Neural cell (in vitro differentiated cells): Measurements from ENCODE around the gene MAP3K7.

Experiments used
- CTCF ChIP-seq: fragments of 450-650 bp; IDR thresholded peaks from 2 replicates; pipeline ENCODE4 v1.5.1; 2014; ENCODE audit warnings: antibody characterized with exemption, mild to moderate bottlenecking, moderate library complexity; ENCODE audit not compliant: poor library complexity, severe bottlenecking
- EP300 ChIP-seq: fragments of 450-650 bp; conservative IDR thresholded peaks from 2 replicates; pipeline ENCODE4 v1.6.1; 2014; ENCODE audit warnings: antibody characterized with exemption, mild to moderate bottlenecking, moderate library complexity; ENCODE audit not compliant: poor library complexity, severe bottlenecking
- EZH2 ChIP-seq: fragments of 200-600, 300-800 bp; shearing (Covaris generic), sonication (generic); IDR thresholded peaks from 2 replicates; pipeline ENCODE4 v1.6.1; 2014; ENCODE audit warnings: antibody characterized with exemption, low read length, borderline replicate concordance, mild to moderate bottlenecking; ENCODE audit not compliant: insufficient read depth, poor library complexity, severe bottlenecking
- POLR2AphosphoS5 ChIP-seq: IDR thresholded peaks from 2 replicates; pipeline ENCODE4 v1.6.1; 2012
- RAD21 ChIP-seq: fragments of 450-650 bp; conservative IDR thresholded peaks from 2 replicates; pipeline ENCODE4 v1.6.1; 2014; ENCODE audit warnings: antibody characterized with exemption, mild to moderate bottlenecking, moderate library complexity
- REST ChIP-seq: IDR thresholded peaks from 2 replicates; pipeline ENCODE4 v1.6.1; 2012; ENCODE audit warnings: borderline replicate concordance
- SMC3 ChIP-seq: fragments of 450-650 bp; conservative IDR thresholded peaks from 2 replicates; pipeline ENCODE4 v1.6.1; 2014; ENCODE audit warnings: antibody characterized with exemption, mild to moderate bottlenecking, moderate library complexity; ENCODE audit not compliant: poor library complexity
- TAF1 ChIP-seq: IDR thresholded peaks from 2 replicates; pipeline ENCODE4 v1.6.1; 2012; ENCODE audit warnings: low read depth

- TF ChIP-seq RAD21 (no peak), CTCF (no peak), REST (no peak), EZH2 (no peak), EP300 (no peak), TAF1 (no peak), SMC3 (no peak), POLR2AphosphoS5 (no peak)
Measured at GRCh38 chr6:90547991-90548390, 38.9 kb downstream of the MAP3K7 start.
